ENCODE results near the gene AMY1B. TPM values are rescaled to one million over a fixed set of nuclear protein-coding genes. Genes with fewer than 3 reads are reported as not detected.
"Not testable (repeated sequence)": the region's sequence is repeated elsewhere in the genome, so short reads cannot be mapped to it uniquely, and the experiment has no call there.

AMY1B gene
- not detected for polyA plus RNA-seq (2013, experiment 1 of 2; ENCODE audit: insufficient read length)
- polyA plus RNA-seq (2013, experiment 2 of 2; ENCODE audit: insufficient read length): not detected

DNA sequence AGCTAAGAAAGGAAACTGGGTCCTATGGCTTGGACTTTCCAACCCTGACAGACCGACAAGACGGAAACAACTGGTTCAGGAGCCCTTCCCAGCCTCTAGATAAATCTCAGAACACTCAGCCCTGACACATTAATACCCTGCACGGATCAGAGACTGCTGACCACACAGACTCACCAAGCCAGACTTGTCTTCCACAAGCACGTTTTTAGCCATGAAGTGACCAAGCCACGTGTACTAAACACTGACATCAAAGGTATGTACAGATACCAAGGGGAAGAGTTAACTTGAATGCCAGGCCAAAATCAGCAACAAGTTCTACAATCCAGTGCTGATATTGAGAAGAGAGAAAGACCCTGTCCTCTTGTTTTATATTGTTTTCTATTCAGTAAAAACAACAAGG lies at the start of gene AMY1B:
Gene AMY1B (minus strand): TSS at position 101 of the 400 bp plus-strand sequence. CDS start 571 bp downstream, outside the sequence.
- not testable (repeated sequence) for DNase-seq

DNA sequence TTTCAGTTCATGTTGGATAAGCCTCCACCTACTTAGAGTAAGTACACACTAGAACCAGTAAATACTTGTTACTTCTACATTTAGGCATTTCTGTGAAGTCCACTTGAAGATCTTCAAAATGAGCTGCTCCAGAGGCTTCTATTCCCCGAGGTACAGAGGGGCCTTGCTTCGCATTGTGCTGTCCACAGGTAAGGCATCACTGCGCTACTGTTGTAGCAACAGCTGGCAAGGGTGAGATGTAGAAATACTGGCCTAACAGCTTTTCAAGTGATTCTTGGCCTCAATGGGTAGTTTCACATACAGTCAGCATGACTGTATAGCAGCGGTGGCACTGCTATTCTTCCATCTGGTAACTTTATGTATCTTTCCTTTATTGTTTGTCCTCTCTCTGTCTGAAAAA lies 49.0 kb upstream of the AMY1B start:
- not testable (repeated sequence) for DNase-seq

DNA sequence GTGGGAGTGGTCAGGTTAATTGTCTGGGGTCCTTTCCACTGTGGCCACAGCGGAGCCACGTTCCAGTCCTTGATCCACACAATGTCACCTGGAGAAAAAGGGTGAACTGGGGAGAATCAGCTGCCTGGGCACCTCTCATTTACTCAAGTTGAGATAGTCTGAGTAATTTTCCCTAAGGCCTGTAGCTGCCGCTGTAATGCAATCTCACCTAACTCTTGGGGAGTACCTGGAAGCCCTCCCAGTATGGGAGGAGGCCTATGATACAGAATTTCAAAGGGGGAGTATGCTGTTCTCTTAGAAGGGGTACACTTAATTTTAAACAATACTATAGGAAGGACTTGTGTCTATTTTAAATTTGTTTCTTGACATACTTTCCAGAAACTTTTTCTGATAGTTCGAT lies 48.4 kb upstream of the AMY1B start:
- not testable (repeated sequence) for DNase-seq

GRCh38 chr1:103738031-103738430 lies 42.0 kb upstream of the AMY1B start:
- DNase-seq: not testable (repeated sequence)

DNA sequence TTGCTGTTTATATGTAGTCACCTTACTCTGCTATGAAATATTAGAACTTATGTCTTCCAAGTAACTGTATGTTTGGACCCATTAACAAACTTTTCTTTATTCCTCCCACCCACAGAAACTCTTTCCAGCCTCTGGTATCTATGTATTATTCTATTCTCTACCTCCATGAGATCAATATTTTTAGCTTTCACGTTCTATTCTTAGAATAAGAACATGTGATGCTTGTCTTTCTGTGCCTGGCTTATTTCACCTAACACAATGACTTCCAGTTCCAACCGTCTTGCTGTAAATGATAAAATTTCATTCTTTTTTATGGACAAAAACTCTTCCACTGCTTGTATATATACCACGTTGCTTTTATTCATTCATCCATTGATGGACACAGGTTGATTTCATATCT lies 39.3 kb upstream of the AMY1B start:
- not testable (repeated sequence) for DNase-seq

DNA sequence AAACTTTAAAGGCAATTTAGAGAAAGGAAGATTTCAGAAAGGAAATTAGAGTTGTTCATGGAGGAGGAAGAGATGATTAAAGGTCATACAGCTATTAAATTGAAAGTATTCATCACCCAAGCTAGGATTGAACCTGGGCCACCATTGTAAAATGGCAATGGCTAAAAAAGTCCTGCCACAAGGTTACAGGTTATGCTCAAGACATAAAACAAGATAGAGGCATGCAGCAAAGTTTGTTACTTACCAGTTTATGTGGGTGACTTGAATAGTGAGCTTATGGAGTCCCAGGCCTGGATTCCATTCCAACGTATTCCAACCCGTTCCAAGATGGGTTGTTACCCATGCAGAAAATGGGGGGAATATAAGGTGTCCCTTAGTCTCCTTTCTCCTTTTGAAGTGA lies 25.5 kb upstream of the AMY1B start:
- DNase-seq: not testable (repeated sequence)

DNA sequence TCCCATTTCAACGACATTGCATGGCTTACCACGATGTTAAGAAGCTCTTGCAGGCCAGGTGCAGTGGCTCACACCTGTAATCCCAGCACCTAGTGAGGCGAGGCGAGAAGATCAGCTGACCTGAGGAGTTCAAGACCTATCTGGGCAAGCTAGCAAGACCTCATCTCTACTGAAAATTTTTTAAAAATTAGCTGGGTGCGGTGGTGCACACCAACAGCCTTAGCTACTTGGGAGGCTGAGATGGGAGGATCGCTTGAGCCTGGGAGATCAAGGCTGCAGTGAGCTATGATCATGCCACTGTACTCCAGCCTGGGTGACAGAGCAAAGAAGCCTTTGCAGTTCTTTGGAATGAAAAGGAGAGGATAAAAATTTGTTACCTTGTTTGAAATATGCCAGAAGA lies 21.4 kb upstream of the AMY1B start:
- DNase-seq: not testable (repeated sequence)

DNA sequence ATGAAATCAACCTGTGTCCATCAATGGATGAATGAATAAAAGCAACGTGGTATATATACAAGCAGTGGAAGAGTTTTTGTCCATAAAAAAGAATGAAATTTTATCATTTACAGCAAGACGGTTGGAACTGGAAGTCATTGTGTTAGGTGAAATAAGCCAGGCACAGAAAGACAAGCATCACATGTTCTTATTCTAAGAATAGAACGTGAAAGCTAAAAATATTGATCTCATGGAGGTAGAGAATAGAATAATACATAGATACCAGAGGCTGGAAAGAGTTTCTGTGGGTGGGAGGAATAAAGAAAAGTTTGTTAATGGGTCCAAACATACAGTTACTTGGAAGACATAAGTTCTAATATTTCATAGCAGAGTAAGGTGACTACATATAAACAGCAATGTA lies 14.4 kb upstream of the AMY1B start:
- DNase-seq: not testable (repeated sequence)

- not testable (repeated sequence) for DNase-seq
Measured at GRCh38 chr1:103707670-103708069, 11.7 kb upstream of the AMY1B start.

DNA sequence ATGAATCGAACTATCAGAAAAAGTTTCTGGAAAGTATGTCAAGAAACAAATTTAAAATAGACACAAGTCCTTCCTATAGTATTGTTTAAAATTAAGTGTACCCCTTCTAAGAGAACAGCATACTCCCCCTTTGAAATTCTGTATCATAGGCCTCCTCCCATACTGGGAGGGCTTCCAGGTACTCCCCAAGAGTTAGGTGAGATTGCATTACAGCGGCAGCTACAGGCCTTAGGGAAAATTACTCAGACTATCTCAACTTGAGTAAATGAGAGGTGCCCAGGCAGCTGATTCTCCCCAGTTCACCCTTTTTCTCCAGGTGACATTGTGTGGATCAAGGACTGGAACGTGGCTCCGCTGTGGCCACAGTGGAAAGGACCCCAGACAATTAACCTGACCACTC lies 5.2 kb upstream of the AMY1B start:
- not testable (repeated sequence) for DNase-seq

DNA sequence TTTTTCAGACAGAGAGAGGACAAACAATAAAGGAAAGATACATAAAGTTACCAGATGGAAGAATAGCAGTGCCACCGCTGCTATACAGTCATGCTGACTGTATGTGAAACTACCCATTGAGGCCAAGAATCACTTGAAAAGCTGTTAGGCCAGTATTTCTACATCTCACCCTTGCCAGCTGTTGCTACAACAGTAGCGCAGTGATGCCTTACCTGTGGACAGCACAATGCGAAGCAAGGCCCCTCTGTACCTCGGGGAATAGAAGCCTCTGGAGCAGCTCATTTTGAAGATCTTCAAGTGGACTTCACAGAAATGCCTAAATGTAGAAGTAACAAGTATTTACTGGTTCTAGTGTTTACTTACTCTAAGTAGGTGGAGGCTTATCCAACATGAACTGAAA lies 4.7 kb upstream of the AMY1B start:
- not testable (repeated sequence) for DNase-seq

- DNase-seq: not testable (repeated sequence)
Measured at GRCh38 chr1:103697430-103697829, 1.4 kb upstream of the AMY1B start.

GRCh38 chr1:103676335-103676734 lies 19.7 kb downstream of the AMY1B start:
- DNase-seq: not testable (repeated sequence)

DNA sequence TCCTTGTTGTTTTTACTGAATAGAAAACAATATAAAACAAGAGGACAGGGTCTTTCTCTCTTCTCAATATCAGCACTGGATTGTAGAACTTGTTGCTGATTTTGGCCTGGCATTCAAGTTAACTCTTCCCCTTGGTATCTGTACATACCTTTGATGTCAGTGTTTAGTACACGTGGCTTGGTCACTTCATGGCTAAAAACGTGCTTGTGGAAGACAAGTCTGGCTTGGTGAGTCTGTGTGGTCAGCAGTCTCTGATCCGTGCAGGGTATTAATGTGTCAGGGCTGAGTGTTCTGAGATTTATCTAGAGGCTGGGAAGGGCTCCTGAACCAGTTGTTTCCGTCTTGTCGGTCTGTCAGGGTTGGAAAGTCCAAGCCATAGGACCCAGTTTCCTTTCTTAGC lies 40.5 kb downstream of the AMY1B start, which contains the start of gene AMY1A:
Gene AMY1A (plus strand): TSS at position 301 of the 400 bp plus-strand sequence. CDS start 571 bp downstream, outside the sequence.
- DNase-seq: not testable (repeated sequence)

- DNase-seq: not testable (repeated sequence)
Measured at GRCh38 chr1:103654133-103654532, 41.9 kb downstream of the AMY1B start.

DNA sequence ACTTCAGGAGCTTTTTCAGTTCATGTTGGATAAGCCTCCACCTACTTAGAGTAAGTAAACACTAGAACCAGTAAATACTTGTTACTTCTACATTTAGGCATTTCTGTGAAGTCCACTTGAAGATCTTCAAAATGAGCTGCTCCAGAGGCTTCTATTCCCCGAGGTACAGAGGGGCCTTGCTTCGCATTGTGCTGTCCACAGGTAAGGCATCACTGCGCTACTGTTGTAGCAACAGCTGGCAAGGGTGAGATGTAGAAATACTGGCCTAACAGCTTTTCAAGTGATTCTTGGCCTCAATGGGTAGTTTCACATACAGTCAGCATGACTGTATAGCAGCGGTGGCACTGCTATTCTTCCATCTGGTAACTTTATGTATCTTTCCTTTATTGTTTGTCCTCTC lies 45.1 kb downstream of the AMY1B start:
- not testable (repeated sequence) for DNase-seq

DNA sequence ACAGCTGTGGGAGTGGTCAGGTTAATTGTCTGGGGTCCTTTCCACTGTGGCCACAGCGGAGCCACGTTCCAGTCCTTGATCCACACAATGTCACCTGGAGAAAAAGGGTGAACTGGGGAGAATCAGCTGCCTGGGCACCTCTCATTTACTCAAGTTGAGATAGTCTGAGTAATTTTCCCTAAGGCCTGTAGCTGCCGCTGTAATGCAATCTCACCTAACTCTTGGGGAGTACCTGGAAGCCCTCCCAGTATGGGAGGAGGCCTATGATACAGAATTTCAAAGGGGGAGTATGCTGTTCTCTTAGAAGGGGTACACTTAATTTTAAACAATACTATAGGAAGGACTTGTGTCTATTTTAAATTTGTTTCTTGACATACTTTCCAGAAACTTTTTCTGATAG lies 45.7 kb downstream of the AMY1B start:
- DNase-seq: not testable (repeated sequence)

DNA sequence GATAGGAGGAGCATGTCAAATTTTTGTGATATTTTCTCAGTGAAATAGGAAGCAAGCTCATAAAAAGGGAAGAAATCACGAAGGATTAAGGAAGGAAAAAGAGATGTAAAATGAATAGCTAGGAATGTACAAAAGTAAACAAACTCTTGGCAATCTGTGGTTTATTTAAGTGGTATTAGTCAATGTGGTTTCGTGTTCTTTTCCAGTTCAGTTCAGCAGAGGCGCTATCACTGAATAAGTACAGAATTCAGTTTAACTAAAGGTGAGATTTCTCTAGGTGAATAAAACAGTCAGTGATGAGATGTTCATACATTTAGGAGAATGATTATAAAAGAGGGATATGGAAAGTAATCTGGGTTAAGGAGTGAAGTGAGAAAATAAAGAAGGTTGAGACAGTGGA lies 52.1 kb downstream of the AMY1B start:
- DNase-seq: not testable (repeated sequence)

GRCh38 chr1:103641194-103641593 lies 54.8 kb downstream of the AMY1B start:
- not testable (repeated sequence) for DNase-seq

All from fibroblast of skin of scalp (primary cell).